NT2/D1 (cell line): ENCODE results near the gene ARHGEF16.

Source experiments
- DNase-seq: peaks from one replicate; pipeline ENCODE4 v3.0.0-alpha.2; 2011; ENCODE audit warnings: low read depth, low spot score
- H3K27me3 ChIP-seq: 2 replicates; pipeline ENCODE4 v1.6.0; 2011; ENCODE audit warnings: mild to moderate bottlenecking; ENCODE audit not compliant: insufficient read length, insufficient read depth
- H3K36me3 ChIP-seq: 2 replicates; pipeline ENCODE4 v1.6.1; 2011; ENCODE audit warnings: mild to moderate bottlenecking, low read length, mixed read lengths; ENCODE audit not compliant: insufficient read depth, insufficient read length
- H3K4me1 ChIP-seq: 2 replicates; pipeline ENCODE4 v1.5.1; 2011; ENCODE audit not compliant: insufficient read depth, insufficient read length
- H3K4me3 ChIP-seq: 2 replicates; pipeline ENCODE4 v1.5.1; 2011; ENCODE audit warnings: low read depth; ENCODE audit not compliant: insufficient read length
- H3K9ac ChIP-seq: 2 replicates; pipeline ENCODE4 v1.6.0; 2011; ENCODE audit warnings: low read depth; ENCODE audit not compliant: insufficient read length
- H3K9me3 ChIP-seq: 2 replicates; pipeline ENCODE4 v1.5.1; 2011; ENCODE audit warnings: mild to moderate bottlenecking, low read length; ENCODE audit not compliant: insufficient read depth
- SUZ12 ChIP-seq: IDR thresholded peaks from 2 replicates; pipeline ENCODE4 v1.6.1; 2011; ENCODE audit not compliant: insufficient read length, insufficient read depth; ENCODE audit errors: extremely low read depth
- YY1 ChIP-seq: IDR thresholded peaks from 2 replicates; pipeline ENCODE4 v1.6.1; 2011; ENCODE audit not compliant: insufficient read length, insufficient read depth
- ZNF274 ChIP-seq: IDR thresholded peaks from 2 replicates; pipeline ENCODE4 v1.6.1; 2011; ENCODE audit warnings: mild to moderate bottlenecking, low read depth, low read length

Gene ARHGEF16

DNA sequence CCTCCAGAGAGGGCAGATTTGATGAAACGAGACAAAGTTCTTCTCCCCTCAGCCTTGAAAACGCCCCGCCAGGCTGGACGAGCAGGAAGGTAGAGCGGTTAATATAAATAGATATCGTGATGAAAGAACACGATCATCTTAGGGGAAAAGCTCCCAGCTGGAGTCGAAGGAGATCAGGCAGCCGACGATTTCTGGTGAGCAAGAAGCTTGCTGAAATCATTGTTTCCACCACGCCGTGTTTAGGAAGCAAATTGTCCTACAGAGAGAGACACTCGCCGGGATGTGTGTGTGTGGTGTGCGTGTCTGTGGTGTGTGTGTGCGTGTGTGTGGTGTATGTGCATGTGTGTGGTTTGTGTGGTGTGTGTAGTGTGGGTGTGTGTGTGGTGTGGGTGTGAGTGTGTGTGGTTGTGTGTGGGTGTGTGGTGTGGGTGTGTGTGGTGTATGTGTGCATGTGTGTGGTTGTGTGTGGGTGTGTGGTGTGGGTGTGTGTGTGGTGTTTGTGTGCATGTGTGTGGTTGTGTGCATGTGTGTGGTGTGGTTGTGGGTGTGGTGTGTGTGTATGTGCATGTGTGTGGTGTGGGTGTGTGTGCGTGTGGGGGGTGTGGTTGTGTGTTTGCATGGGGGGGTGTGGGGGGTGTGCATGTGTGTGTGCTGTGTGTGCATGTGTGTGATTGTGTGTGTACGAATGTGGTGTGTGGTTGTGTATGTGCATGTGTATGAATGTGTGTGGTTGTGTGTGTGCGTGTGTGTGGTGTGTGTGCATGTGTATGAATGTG, 44.9 kb upstream of the ARHGEF16 start:
- Histone ChIP-seq H3K4me3 (no peak overlapping the region), H3K4me1 (peaks cover 3% of the 10 kb centered on the region), H3K9ac (no peak overlapping the region), H3K27me3 (no peaks in the 10 kb centered on the region), H3K9me3 (no peaks in the 10 kb centered on the region), H3K36me3 (no peaks in the 10 kb centered on the region)
- TF ChIP-seq ZNF274 (no peak), SUZ12 (no peak), YY1 (no peak)
- no peak for DNase-seq

DNA sequence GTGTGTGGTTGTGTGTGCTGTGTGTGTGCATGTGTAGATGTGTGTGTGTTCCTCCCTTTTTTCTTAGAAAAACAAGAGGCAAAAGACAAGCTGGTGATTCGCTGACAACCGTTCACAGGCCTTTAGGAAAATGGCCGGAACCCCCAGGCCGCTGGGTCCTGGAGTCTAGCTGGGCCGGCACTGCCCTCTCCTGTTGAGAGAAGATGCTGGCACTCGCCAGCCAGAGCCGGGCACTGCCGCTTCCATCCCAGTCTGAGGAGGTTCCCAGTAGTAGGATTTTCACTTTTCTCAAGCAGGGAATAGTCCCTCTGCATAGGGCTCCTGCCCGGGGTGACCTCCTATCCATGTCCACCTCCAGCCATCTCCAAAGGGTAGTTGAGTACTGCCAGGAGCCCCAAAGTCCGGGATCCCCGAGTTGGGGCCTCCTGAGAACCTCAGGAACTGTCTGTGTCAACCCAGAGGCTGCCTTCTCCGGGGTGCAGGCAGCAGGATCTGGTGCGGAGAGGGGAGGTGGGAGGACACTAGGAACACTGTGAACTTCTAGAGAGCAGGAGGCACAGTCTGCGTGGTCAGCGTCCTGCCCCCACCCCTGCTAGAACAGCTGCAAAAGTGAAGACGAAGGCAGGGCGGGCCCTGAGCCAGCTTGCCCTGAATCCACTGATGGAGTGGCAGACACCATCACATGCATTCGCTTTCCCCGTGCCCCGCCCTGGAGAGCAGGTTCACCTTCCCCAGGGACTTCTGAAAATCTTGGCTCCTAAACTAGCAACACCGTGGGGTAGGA, 44.1 kb upstream of the ARHGEF16 start:
- no peaks in the 10 kb centered on the region for H3K36me3 ChIP-seq
- H3K4me3 ChIP-seq, result no peak overlapping the region
- no peak overlapping the region for H3K9ac ChIP-seq
- H3K9me3 ChIP-seq, result no peaks in the 10 kb centered on the region
- no peak for TF ChIP-seq ZNF274
- no peak for TF ChIP-seq SUZ12
- TF ChIP-seq YY1, result no peak
- peaks cover 2% of the 10 kb centered on the region for H3K4me1 ChIP-seq
- no peaks in the 10 kb centered on the region for H3K27me3 ChIP-seq
- DNase-seq, result no peak

DNA sequence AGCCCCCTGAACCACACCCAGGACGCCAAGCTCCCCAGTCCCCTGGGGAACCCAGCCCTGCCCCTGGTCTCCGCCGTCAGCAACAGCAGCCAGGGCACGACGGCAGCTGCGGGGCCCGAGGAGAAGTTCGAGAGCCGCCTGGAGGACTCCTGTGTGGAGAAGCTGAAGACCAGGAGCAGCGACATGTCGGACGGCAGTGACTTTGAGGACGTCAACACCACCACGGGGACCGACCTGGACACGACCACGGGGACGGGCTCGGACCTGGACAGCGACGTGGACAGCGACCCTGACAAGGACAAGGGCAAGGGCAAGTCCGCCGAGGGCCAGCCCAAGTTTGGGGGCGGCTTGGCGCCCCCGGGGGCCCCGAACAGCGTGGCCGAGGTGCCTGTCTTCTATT, 42.7 kb upstream of the ARHGEF16 start:
- TF ChIP-seq SUZ12 (no peak), ZNF274 (no peak), YY1 (no peak)
- no peaks in the 10 kb centered on the region for H3K4me1 ChIP-seq
- no peaks in the 10 kb centered on the region for H3K36me3 ChIP-seq
- no peak for DNase-seq
- H3K4me3 ChIP-seq, result no peak overlapping the region
- H3K9me3 ChIP-seq, result peaks cover 5% of the 10 kb centered on the region; the same call in 1 of the 2 replicates
- no peak overlapping the region for H3K9ac ChIP-seq
- H3K27me3 ChIP-seq, result no peaks in the 10 kb centered on the region

- Histone ChIP-seq H3K4me1 (no peaks in the 10 kb centered on the region), H3K36me3 (no peaks in the 10 kb centered on the region), H3K9ac (no peak overlapping the region), H3K4me3 (no peak overlapping the region), H3K27me3 (no peaks in the 10 kb centered on the region), H3K9me3 (peaks cover 11% of the 10 kb centered on the region; the same call in 1 of the 2 replicates)
- no peak for DNase-seq
- TF ChIP-seq ZNF274, result no peak
- no peak for TF ChIP-seq YY1
- TF ChIP-seq SUZ12, result no peak
Measured at GRCh38 chr1:3412376-3412775, 42.1 kb upstream of the ARHGEF16 start.

- H3K9ac ChIP-seq, result no peak overlapping the region
- H3K4me3 ChIP-seq, result no peak overlapping the region
- H3K9me3 ChIP-seq, result peaks cover 17% of the 10 kb centered on the region; the same call in 1 of the 2 replicates
- TF ChIP-seq ZNF274, result no peak
- TF ChIP-seq SUZ12, result no peak
- no peak for TF ChIP-seq YY1
- no peaks in the 10 kb centered on the region for H3K4me1 ChIP-seq
- no peaks in the 10 kb centered on the region for H3K27me3 ChIP-seq
- DNase-seq, result no peak
- no peaks in the 10 kb centered on the region for H3K36me3 ChIP-seq
Measured at GRCh38 chr1:3413975-3414710, 40.3 kb upstream of the ARHGEF16 start.

- no peaks in the 10 kb centered on the region for H3K36me3 ChIP-seq
- peaks cover 17% of the 10 kb centered on the region; the same call in 1 of the 2 replicates for H3K9me3 ChIP-seq
- no peak overlapping the region for H3K4me3 ChIP-seq
- no peak for TF ChIP-seq ZNF274
- TF ChIP-seq SUZ12, result no peak
- TF ChIP-seq YY1, result no peak
- no peak overlapping the region for H3K9ac ChIP-seq
- H3K27me3 ChIP-seq, result no peaks in the 10 kb centered on the region
- no peak for DNase-seq
- H3K4me1 ChIP-seq, result no peaks in the 10 kb centered on the region
Measured at GRCh38 chr1:3415260-3416090, 39.0 kb upstream of the ARHGEF16 start.
